SK-N-SH (cell line): Measurements from ENCODE around the gene NUFIP2. TPM values are rescaled to one million over a fixed set of nuclear protein-coding genes. Genes with fewer than 3 reads are reported as not detected.

Experiments
- CTCF ChIA-PET: fragments of 300-600, 350-600 bp; formaldehyde crosslinking; extraction: SDS; loops from one replicate; lab custom pipeline; 2021; lab: Yijun Ruan, JAX
- POLR2A ChIA-PET: fragments of 350-600 bp; sonication (Branson Sonifier 250); formaldehyde crosslinking; extraction: SDS; loops from one replicate; lab custom pipeline; 2020; ENCODE audit warnings: antibody characterized with exemption, inconsistent platforms; lab: Yijun Ruan, JAX
- DNase-seq: peaks from one replicate; pipeline ENCODE4 v3.0.0; 2012
- H2AFZ ChIP-seq: fragments of 200-600 bp; sonication (generic); 2 replicates; pipeline ENCODE4 v1.8.1; 2016; ENCODE audit warnings: antibody characterized with exemption, mild to moderate bottlenecking, low read depth
- H3F3A ChIP-seq: fragments of 200-600 bp; sonication (generic); replicated peaks from 2 replicates; pipeline ENCODE3; 2016; ENCODE audit warnings: antibody characterized with exemption, mild to moderate bottlenecking; ENCODE audit not compliant: insufficient read depth
- H3K27ac ChIP-seq, 2 experiments: fragments of 200-500 bp in 1 of 2; fragments of 200-600 bp in 1 of 2; sonication (Bioruptor generic) in 1 of 2; sonication (generic), shearing (Covaris generic) in 1 of 2; 2 replicates each; pipeline versions ENCODE4 v1.5.1 to v1.6.1; 2014 to 2016; ENCODE audit warnings: low read depth in 2 of 2, inconsistent platforms in 1 of 2, low read length in 1 of 2, mild to moderate bottlenecking in 1 of 2, mixed read lengths in 1 of 2
- H3K27me3 ChIP-seq: fragments of 200-600 bp; sonication (generic), shearing (Covaris generic); 2 replicates; pipeline ENCODE4 v1.6.1; 2016; ENCODE audit warnings: mixed run types; ENCODE audit not compliant: insufficient read depth
- H3K36me3 ChIP-seq, 2 experiments: fragments of 200-500 bp in 1 of 2; fragments of 200-600 bp in 1 of 2; sonication (Bioruptor generic) in 1 of 2; sonication (generic) in 1 of 2; replicated peaks in 1 of 2; 2 replicates each; pipeline versions ENCODE3 to v1.5.1; 2014 to 2016; ENCODE audit warnings: low read length in 1 of 2, mild to moderate bottlenecking in 1 of 2; ENCODE audit not compliant: insufficient read depth in 2 of 2, control insufficient read depth in 1 of 2
- H3K4me1 ChIP-seq, 2 experiments: fragments of 200-500 bp in 1 of 2; fragments of 200-600 bp in 1 of 2; sonication (Bioruptor generic) in 1 of 2; sonication (generic), shearing (Covaris generic) in 1 of 2; 2 replicates each; pipeline versions ENCODE4 v1.5.1 to v1.6.1; 2014 to 2016; ENCODE audit warnings: low read depth in 1 of 2, low read length in 1 of 2, mixed run types in 1 of 2; ENCODE audit not compliant: insufficient read depth in 2 of 2, control insufficient read depth in 1 of 2
- H3K4me2 ChIP-seq: fragments of 200-600 bp; sonication (generic), shearing (Covaris generic); 2 replicates; pipeline ENCODE4 v1.6.1; 2017; ENCODE audit warnings: mixed run types
- H3K4me3 ChIP-seq, 2 experiments: fragments of 200-500 bp in 1 of 2; fragments of 200-600 bp in 1 of 2; sonication (Bioruptor generic) in 1 of 2; sonication (generic), shearing (Covaris generic) in 1 of 2; 2 replicates each; pipeline versions ENCODE4 v1.5.1 to v1.8.1; 2014 to 2016; ENCODE audit warnings: low read depth in 2 of 2, inconsistent platforms in 1 of 2, low read length in 1 of 2, mild to moderate bottlenecking in 1 of 2, mixed read lengths in 1 of 2, moderate library complexity in 1 of 2
- H3K79me2 ChIP-seq: fragments of 200-600 bp; sonication (generic); 2 replicates; pipeline ENCODE4 v1.8.1; 2017; ENCODE audit warnings: mild to moderate bottlenecking; ENCODE audit not compliant: insufficient read depth
- H3K9ac ChIP-seq: fragments of 200-600 bp; sonication (generic); 2 replicates; pipeline ENCODE4 v1.6.1; 2017; ENCODE audit warnings: mixed run types
- H3K9me2 ChIP-seq: fragments of 200-600 bp; sonication (generic); 2 replicates; pipeline ENCODE4 v1.6.1; 2017; ENCODE audit warnings: mixed run types
- H3K9me3 ChIP-seq: fragments of 200-600 bp; sonication (generic); 2 replicates; pipeline ENCODE4 v1.6.1; 2017; ENCODE audit warnings: mixed run types, mild to moderate bottlenecking, moderate library complexity
- H4K20me1 ChIP-seq: fragments of 200-600 bp; sonication (generic); 2 replicates; pipeline ENCODE4 v1.6.1; 2017; ENCODE audit warnings: mild to moderate bottlenecking, mixed run types; ENCODE audit not compliant: insufficient read depth
- CTCF ChIP-seq: fragments of 200-600 bp; sonication (generic); IDR thresholded peaks from 2 replicates; pipeline ENCODE4 v1.6.1; 2017; ENCODE audit warnings: antibody characterized with exemption, mild to moderate bottlenecking, moderate library complexity
- EP300 ChIP-seq, 2 experiments: IDR thresholded peaks; 2 replicates each; pipeline versions ENCODE4 v1.4.0 to v1.6.1; 2012; ENCODE audit warnings: borderline replicate concordance in 1 of 2, low read depth in 1 of 2, low read length in 1 of 2
- FOSL2 ChIP-seq: IDR thresholded peaks from 2 replicates; pipeline ENCODE4 v1.4.0; 2012; ENCODE audit warnings: low read depth, mild to moderate bottlenecking, moderate library complexity, borderline replicate concordance
- FOXJ3 ChIP-seq: sonication (generic); formaldehyde crosslinking; IDR thresholded peaks from 2 replicates; pipeline ENCODE4 v1.5.1; 2020; ENCODE audit warnings: mild to moderate bottlenecking, missing genetic modification reagents
- FOXM1 ChIP-seq: IDR thresholded peaks from 2 replicates; pipeline ENCODE4 v1.4.0; 2012; ENCODE audit warnings: low read depth, mild to moderate bottlenecking
- GABPA ChIP-seq: IDR thresholded peaks from 2 replicates; pipeline ENCODE4 v1.4.0; 2012; ENCODE audit warnings: low read depth, mild to moderate bottlenecking
- GATA2 ChIP-seq: sonication (generic); formaldehyde crosslinking; IDR thresholded peaks from 2 replicates; pipeline ENCODE4 v1.5.0; 2020; ENCODE audit warnings: mild to moderate bottlenecking, missing genetic modification reagents
- JUND ChIP-seq: IDR thresholded peaks from 2 replicates; pipeline ENCODE4 v1.4.0; 2012
- PBX3 ChIP-seq: IDR thresholded peaks from 2 replicates; pipeline ENCODE4; 2012
- POLR2AphosphoS5 ChIP-seq: IDR thresholded peaks from 2 replicates; pipeline ENCODE4 v1.6.1; 2012; ENCODE audit warnings: low read depth, low read length
- RFX5 ChIP-seq: IDR thresholded peaks from 2 replicates; pipeline ENCODE4 v1.6.1; 2012; ENCODE audit warnings: mild to moderate bottlenecking, improper control_type of control experiment, low read length
- SIN3A ChIP-seq: IDR thresholded peaks from 2 replicates; pipeline ENCODE4 v1.6.1; 2012; ENCODE audit warnings: low read depth, mild to moderate bottlenecking, low read length, moderate library complexity, borderline replicate concordance
- TAF1 ChIP-seq: IDR thresholded peaks from 2 replicates; pipeline ENCODE4 v1.6.1; 2012; ENCODE audit warnings: low read depth, mild to moderate bottlenecking, low read length, moderate library complexity, borderline replicate concordance
- TEAD4 ChIP-seq: IDR thresholded peaks from 2 replicates; pipeline ENCODE4 v1.4.0; 2012; ENCODE audit warnings: mild to moderate bottlenecking, borderline replicate concordance; ENCODE audit not compliant: insufficient read depth
- USF2 ChIP-seq: fragments of 150-350 bp; IDR thresholded peaks from 2 replicates; pipeline ENCODE4 v1.6.1; 2017; ENCODE audit warnings: antibody characterized with exemption, low read length, low read depth, borderline replicate concordance
- ZBTB33 ChIP-seq: IDR thresholded peaks from 2 replicates; pipeline ENCODE4 v1.4.0; 2012; ENCODE audit warnings: low read depth, borderline replicate concordance
- WGBS: methylation state at CpG from one replicate; pipeline ENCODE4 v1.1.6; 2017; ENCODE audit warnings: low lambda C conversion rate; 5-methylcytosine and 5-hydroxymethylcytosine counted together
- polyA plus RNA-seq, 3 experiments: library from polyadenylated mRNA; depleted of rRNA; stranded (reverse); fragments of >200 nt; gene quantifications; 2 replicates each; pipeline ENCODE4 v1.2.3, GENCODE V29; 2012

The NUFIP2 gene
- polyA plus RNA-seq, 1 of the 3 experiments (the other 2 are of a cell fraction), result 9.0 TPM

GRCh38 chr17:29216181-29216580, 77.8 kb downstream of the NUFIP2 start:
- H3K27ac ChIP-seq, result no peak overlapping the region
- no peaks in the 10 kb centered on the region for H4K20me1 ChIP-seq
- DNase-seq, result no peak
- H3K9me3 ChIP-seq, result no peaks in the 10 kb centered on the region
- POLR2A ChIA-PET, result no interaction called here
- 84% methylated on average over 6 of the region's 6 CpGs for WGBS
- H3K9ac ChIP-seq, result no peak overlapping the region
- no peaks in the 10 kb centered on the region for H3K79me2 ChIP-seq
- CTCF ChIA-PET, result interaction anchor here (0.6 to 19.8 kb wide), 6 partner anchors 36 to 99 kb away, joined by 3 to 438 read pairs (median 30); partner anchors contain the start of gene MYO18A
- no peak overlapping the region for H3K4me3 ChIP-seq
- no peaks in the 10 kb centered on the region for H3K36me3 ChIP-seq
- no peaks in the 10 kb centered on the region for H3K9me2 ChIP-seq
- TF ChIP-seq TAF1 (no peak), TEAD4 (no peak), FOXJ3 (CRISPR knock-in tag) (no peak), FOSL2 (no peak), ZBTB33 (no peak), RFX5 (no peak), FOXM1 (no peak), SIN3A (no peak), EP300 (IDR thresholded peaks at IDR 0.05; ENCODE audit: borderline replicate concordance in 1 of 2, low read depth in 1 of 2, low read length in 1 of 2) (no peak), CTCF (no peak), JUND (no peak), GATA2 (CRISPR knock-in tag) (no peak)
- H3K4me2 ChIP-seq, result no peak overlapping the region
- H3K4me1 ChIP-seq, result peaks cover 0 to 2% of the 10 kb centered on the region in 2 experiments; a peak in 1 of 4 replicates
- H3K27me3 ChIP-seq, result no peaks in the 10 kb centered on the region
- no peak overlapping the region for H2AFZ ChIP-seq
- H3F3A ChIP-seq, result no peaks in the 10 kb centered on the region

- Histone ChIP-seq H3K79me2 (no peaks in the 10 kb centered on the region), H2AFZ (no peak overlapping the region), H3K4me2 (no peak overlapping the region), H3K4me3 (no peak overlapping the region), H3K27me3 (no peaks in the 10 kb centered on the region), H4K20me1 (no peaks in the 10 kb centered on the region), H3K36me3 (no peaks in the 10 kb centered on the region), H3K27ac (no peak overlapping the region), H3K9me2 (no peaks in the 10 kb centered on the region)
- ChIA-PET POLR2A (no interaction called here), CTCF (interaction anchor here (0.9 to 19.8 kb wide), 5 partner anchors 36 to 99 kb away, joined by 3 to 438 read pairs (median 56); partner anchors contain the start of gene MYO18A)
- DNase-seq, result no peak
- 71% methylated on average over 4 of the region's 4 CpGs for WGBS
- TF ChIP-seq FOXM1 (no peak), EP300 (IDR thresholded peaks at IDR 0.05; ENCODE audit: borderline replicate concordance in 1 of 2, low read depth in 1 of 2, low read length in 1 of 2) (no peak), PBX3 (no peak), POLR2AphosphoS5 (no peak), GATA2 (CRISPR knock-in tag) (no peak), FOXJ3 (CRISPR knock-in tag) (no peak), USF2 (no peak), GABPA (no peak)
- TF ChIP-seq, all 33 proteins: peak for 0
- Histone ChIP-seq H3K4me1 (peaks cover 0 to 2% of the 10 kb centered on the region in 2 experiments; a peak in 1 of 4 replicates), H3F3A (no peaks in the 10 kb centered on the region), H3K9ac (no peak overlapping the region), H3K9me3 (no peaks in the 10 kb centered on the region)
These were observed 78.2 kb downstream of the NUFIP2 start for GRCh38 chr17:29215717-29216116.
